Omental fat pad (tissue), 4 donors: ENCODE data around the gene LOXL4. TPM values are rescaled to one million over a fixed set of nuclear protein-coding genes. Genes with fewer than 3 reads are reported as not detected.

Experiments used
- ATAC-seq: fragments of 150-250 bp; one replicate; pipeline ENCODE4 v1.9.1; 2016; ENCODE audit warnings: mild to moderate bottlenecking, moderate library complexity; ENCODE audit not compliant: low FRiP score
- DNase-seq: peaks from one replicate; pipeline ENCODE4 v3.0.0-alpha.2; 2019; ENCODE audit warnings: low spot score
- total RNA-seq, 4 donors: library from RNA; depleted of rRNA; stranded (reverse); fragments of >200 nt; gene quantifications; one replicate each; pipeline ENCODE4 v1.1.0, GENCODE V29; 2016
- TF ChIP-seq, protein P1 (sequence below), 3 donors: fragments of 450-650 bp; IDR thresholded peaks; one replicate each; pipeline ENCODE4 v1.5.1; 2016 to 2017; ENCODE audit warnings: antibody characterized with exemption in 3 of 3, mild to moderate bottlenecking in 3 of 3, moderate library complexity in 2 of 3

Gene LOXL4
- total RNA-seq, 4 donors from 2014 or later, result 3.3 to 13.0 (median 7.0) TPM

DNA sequence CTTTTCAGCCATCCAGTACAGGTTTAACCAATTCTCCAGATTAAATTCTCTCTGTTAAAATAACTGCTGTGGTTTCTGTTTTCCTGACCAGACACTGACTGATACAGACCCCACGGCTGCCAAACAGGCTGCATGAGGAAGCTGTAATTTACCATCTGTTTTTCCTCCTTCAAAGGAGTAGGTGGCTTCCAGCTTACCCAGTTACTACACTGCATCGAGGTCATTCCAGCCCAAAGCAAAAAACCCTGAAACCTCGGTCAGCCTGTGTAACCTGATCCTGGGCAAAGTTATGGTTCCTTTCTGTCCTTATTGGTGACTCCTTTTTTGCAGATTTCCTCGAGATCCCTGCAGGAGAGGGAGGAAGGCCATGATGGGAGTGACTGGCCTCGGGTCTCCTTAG is 27.9 kb upstream of the LOXL4 start:
- DNase-seq (no peak), ATAC-seq (no peak)
- TF ChIP-seq, protein P1, sequence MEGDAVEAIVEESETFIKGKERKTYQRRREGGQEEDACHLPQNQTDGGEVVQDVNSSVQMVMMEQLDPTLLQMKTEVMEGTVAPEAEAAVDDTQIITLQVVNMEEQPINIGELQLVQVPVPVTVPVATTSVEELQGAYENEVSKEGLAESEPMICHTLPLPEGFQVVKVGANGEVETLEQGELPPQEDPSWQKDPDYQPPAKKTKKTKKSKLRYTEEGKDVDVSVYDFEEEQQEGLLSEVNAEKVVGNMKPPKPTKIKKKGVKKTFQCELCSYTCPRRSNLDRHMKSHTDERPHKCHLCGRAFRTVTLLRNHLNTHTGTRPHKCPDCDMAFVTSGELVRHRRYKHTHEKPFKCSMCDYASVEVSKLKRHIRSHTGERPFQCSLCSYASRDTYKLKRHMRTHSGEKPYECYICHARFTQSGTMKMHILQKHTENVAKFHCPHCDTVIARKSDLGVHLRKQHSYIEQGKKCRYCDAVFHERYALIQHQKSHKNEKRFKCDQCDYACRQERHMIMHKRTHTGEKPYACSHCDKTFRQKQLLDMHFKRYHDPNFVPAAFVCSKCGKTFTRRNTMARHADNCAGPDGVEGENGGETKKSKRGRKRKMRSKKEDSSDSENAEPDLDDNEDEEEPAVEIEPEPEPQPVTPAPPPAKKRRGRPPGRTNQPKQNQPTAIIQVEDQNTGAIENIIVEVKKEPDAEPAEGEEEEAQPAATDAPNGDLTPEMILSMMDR (IDR thresholded peaks at IDR 0.05), result no peak

DNA sequence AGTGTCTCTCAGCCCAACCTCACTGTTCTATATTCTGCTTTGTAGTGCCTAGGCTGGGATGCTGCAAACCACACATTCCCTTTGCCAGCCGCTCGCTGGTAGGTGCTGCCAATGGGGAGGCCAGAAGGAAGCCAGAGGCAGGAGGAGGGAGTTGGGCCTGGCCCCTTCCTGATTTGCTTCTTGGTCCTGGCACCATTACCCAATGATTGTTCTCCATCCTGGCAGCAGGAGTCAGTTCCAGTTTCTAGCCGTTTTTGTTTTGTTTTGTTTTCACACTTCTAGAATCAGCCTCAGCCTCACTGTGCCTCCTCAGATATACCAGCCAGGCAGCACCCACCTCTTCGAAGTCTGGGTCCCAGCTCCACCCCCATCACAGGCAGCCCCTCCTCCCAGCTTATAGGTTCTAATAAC is 27.4 kb upstream of the LOXL4 start:
- ATAC-seq (no peak), DNase-seq (no peak)
- TF ChIP-seq, protein P1 (IDR thresholded peaks at IDR 0.05), result no peak

- no peak for ATAC-seq
- DNase-seq, result no peak
- TF ChIP-seq, protein P1 (IDR thresholded peaks at IDR 0.05), result no peak
These were observed 26.3 kb upstream of the LOXL4 start for GRCh38 chr10:98294270-98294627.

GRCh38 chr10:98293550-98294269 is 25.7 kb upstream of the LOXL4 start:
- TF ChIP-seq, protein P1 (IDR thresholded peaks at IDR 0.05), result no peak
- peak; percentile 19 for ATAC-seq

GRCh38 chr10:98292971-98293370 is 25.0 kb upstream of the LOXL4 start:
- TF ChIP-seq, protein P1 (IDR thresholded peaks at IDR 0.05), result no peak
- ATAC-seq (no peak), DNase-seq (no peak)

More at GRCh38 chr10:98293550-98294269, 25.7 kb upstream of the LOXL4 start:
- no peak for DNase-seq

DNA sequence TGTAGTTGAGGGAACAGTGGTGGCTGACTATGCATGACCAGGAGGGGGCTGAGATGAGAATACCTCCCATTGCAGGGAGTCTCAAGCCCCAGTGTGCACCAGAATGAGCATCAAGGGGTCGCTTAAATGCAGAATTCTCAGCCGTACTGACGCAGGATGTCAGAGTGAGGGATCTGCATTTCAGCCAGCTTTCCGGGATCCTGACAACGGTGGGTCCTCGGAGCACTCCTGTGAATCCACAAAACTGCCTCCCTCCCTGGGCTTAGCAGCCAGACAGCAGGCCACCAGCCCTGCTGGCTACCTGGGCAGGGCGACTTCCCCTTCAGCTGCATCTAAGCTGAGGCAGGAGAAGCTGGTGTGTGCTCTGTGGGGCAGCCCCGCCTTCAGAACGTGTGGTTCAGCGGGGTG is 21.8 kb upstream of the LOXL4 start:
- DNase-seq, result no peak
- no peak for ATAC-seq
- TF ChIP-seq, protein P1 (IDR thresholded peaks at IDR 0.05), result no peak

GRCh38 chr10:98287321-98287720 is 19.3 kb upstream of the LOXL4 start:
- TF ChIP-seq, protein P1 (IDR thresholded peaks at IDR 0.05), result no peak
- DNase-seq (no peak), ATAC-seq (no peak)
